ENCODE data around the gene CXCR5. TPM values are rescaled to one million over a fixed set of nuclear protein-coding genes. Genes with fewer than 3 reads are reported as not detected.
A peak's percentile ranks its signal among the peaks of the same experiment; 100 is the strongest.

The CXCR5 gene
- total RNA-seq, 1 experiment from 2014 or later = not detected

DNA sequence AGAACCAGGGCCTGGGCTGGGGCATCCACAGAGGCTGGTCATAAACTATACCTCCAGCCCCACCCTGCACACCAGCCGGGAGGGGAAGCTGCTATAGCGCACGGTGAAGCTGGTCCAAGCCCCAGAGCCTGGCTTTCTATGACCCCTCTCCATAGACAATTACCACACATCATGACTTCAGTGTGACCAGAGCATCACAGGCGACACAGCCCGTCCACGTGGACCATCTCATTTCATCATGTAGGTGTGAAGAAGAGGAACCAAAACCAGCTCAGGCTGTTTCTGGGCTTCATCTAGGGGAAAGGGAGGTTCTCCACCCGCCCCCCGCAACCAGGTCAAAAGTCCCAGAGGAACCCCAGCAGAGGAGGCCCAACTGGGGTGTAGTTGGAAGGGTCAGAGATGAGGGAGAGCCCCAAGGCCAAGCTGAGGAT is 3.0 kb downstream of the CXCR5 start:
- Histone ChIP-seq H3K9me2 (replicated peaks; ENCODE audit: low read length) (no peaks in the 10 kb centered on the region), H2AFZ (ENCODE audit: low read length) (no peak overlapping the region), H4K20me1 (ENCODE audit: low read length) (no peaks in the 10 kb centered on the region), H3K27me3 (ENCODE audit: low read length) (no peaks in the 10 kb centered on the region), H3K9ac (ENCODE audit: low read length) (no peak overlapping the region), H3K9me3 (ENCODE audit: low read length) (no peaks in the 10 kb centered on the region), H3K4me1 (ENCODE audit: insufficient read depth, low read length) (peaks cover 16% of the 10 kb centered on the region), H3K79me2 (ENCODE audit: low read length) (no peaks in the 10 kb centered on the region), H3F3A (ENCODE audit: low read length, unreplicated experiment) (no peaks in the 10 kb centered on the region), H3K36me3 (ENCODE audit: low read depth, low read length) (no peaks in the 10 kb centered on the region), H3K27ac (ENCODE audit: low read length) (no peak overlapping the region), H3K4me2 (ENCODE audit: low read length) (no peak overlapping the region), H3K4me3 (ENCODE audit: low read length) (no peak overlapping the region)
- no peak for TF ChIP-seq EZH2phosphoT487 (IDR thresholded peaks at IDR 0.05; ENCODE audit: borderline replicate concordance, low read length)
- TF ChIP-seq, protein P1, sequence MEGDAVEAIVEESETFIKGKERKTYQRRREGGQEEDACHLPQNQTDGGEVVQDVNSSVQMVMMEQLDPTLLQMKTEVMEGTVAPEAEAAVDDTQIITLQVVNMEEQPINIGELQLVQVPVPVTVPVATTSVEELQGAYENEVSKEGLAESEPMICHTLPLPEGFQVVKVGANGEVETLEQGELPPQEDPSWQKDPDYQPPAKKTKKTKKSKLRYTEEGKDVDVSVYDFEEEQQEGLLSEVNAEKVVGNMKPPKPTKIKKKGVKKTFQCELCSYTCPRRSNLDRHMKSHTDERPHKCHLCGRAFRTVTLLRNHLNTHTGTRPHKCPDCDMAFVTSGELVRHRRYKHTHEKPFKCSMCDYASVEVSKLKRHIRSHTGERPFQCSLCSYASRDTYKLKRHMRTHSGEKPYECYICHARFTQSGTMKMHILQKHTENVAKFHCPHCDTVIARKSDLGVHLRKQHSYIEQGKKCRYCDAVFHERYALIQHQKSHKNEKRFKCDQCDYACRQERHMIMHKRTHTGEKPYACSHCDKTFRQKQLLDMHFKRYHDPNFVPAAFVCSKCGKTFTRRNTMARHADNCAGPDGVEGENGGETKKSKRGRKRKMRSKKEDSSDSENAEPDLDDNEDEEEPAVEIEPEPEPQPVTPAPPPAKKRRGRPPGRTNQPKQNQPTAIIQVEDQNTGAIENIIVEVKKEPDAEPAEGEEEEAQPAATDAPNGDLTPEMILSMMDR (conservative IDR thresholded peaks at IDR 0.05; ENCODE audit: low read depth, low read length) = no peak
- TF ChIP-seq EZH2 (IDR thresholded peaks at IDR 0.05; ENCODE audit: low read length, unreplicated experiment) = no peak
- intact Hi-C loops (cut with micrococcal nuclease) = no loop called here
- no TSS peak for BruUV-seq (replicated peaks)
- no peak for DNase-seq
- POLR2A ChIA-PET (ENCODE audit: unreplicated experiment) = no interaction called here
- no peak for ATAC-seq
- CTCF ChIA-PET = no interaction called here

DNA sequence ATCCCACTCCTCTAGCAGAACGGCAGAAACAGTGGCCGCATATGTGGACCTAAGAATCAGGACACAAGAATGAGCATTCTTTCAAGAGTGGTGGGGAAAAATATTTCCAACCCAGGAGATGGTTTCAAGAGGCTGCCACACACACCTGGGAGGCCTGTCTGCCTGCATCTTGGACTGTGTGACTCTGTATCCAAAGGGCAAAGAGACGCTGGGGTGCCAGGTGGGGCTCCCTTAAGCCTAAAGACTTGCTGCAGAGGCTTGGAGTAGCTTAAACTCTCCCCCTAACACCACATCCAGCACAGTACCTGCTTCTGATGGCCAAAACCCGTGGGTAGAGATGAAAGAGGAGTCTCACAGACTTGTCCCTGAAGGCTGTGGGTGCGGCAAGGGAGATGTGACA is 3.5 kb downstream of the CXCR5 start:
- no peak for TF ChIP-seq EZH2 (IDR thresholded peaks at IDR 0.05; ENCODE audit: low read length, unreplicated experiment)
- TF ChIP-seq, protein P1 (conservative IDR thresholded peaks at IDR 0.05; ENCODE audit: low read depth, low read length) = no peak
- no peak for TF ChIP-seq EZH2phosphoT487 (IDR thresholded peaks at IDR 0.05; ENCODE audit: borderline replicate concordance, low read length)
- CTCF ChIA-PET = no interaction called here
- no peak overlapping the region for H3K9ac ChIP-seq (ENCODE audit: low read length)

DNA sequence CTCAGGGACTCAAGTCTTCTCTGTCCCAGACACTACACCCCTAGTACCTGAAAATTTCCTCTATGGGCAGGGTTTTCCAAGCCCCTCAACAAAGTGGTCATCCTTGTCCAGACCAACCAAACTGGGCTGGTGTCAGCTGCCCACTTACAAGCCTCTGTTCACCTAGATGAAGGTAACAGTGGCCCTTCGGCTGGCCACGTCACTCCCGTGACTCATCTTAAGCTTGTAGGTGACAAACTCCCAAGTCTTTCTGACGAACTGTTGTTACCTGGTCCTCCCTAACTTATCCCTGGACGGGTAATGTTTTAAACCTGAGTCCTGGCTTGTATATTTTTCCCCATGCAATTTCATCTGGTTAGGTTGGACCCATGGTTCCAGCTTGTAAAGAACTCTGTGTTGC is 4.7 kb downstream of the CXCR5 start:
- no TSS peak for BruUV-seq (replicated peaks)
- ChIA-PET POLR2A (ENCODE audit: unreplicated experiment) (no interaction called here), CTCF (no interaction called here)
- DNase-seq (peak; percentile 85), ATAC-seq (peak; percentile 67)
- Histone ChIP-seq H3K27ac (ENCODE audit: low read length) (peak overlapping the region; percentile 8; the same call in 1 of the 2 replicates), H3F3A (ENCODE audit: low read length, unreplicated experiment) (no peaks in the 10 kb centered on the region), H3K4me2 (ENCODE audit: low read length) (peak overlapping the region; percentile 61), H3K9me2 (replicated peaks; ENCODE audit: low read length) (no peaks in the 10 kb centered on the region), H2AFZ (ENCODE audit: low read length) (peak overlapping the region; percentile 48; the same call in 1 of the 2 replicates), H3K27me3 (ENCODE audit: low read length) (no peaks in the 10 kb centered on the region), H3K36me3 (ENCODE audit: low read depth, low read length) (no peaks in the 10 kb centered on the region), H3K9me3 (ENCODE audit: low read length) (no peaks in the 10 kb centered on the region), H3K4me1 (ENCODE audit: insufficient read depth, low read length) (peaks cover 16% of the 10 kb centered on the region), H3K9ac (ENCODE audit: low read length) (no peak overlapping the region), H3K79me2 (ENCODE audit: low read length) (no peaks in the 10 kb centered on the region), H4K20me1 (ENCODE audit: low read length) (no peaks in the 10 kb centered on the region), H3K4me3 (ENCODE audit: low read length) (no peak overlapping the region)
- intact Hi-C loops (cut with micrococcal nuclease) = no loop called here
- TF ChIP-seq, protein P1 (conservative IDR thresholded peaks at IDR 0.05; ENCODE audit: low read depth, low read length) = no peak
- TF ChIP-seq EZH2 (IDR thresholded peaks at IDR 0.05; ENCODE audit: low read length, unreplicated experiment) = no peak
- no peak for TF ChIP-seq EZH2phosphoT487 (IDR thresholded peaks at IDR 0.05; ENCODE audit: borderline replicate concordance, low read length)

More for the DNA sequence above, 3.5 kb downstream of the CXCR5 start:
- DNase-seq (no peak), ATAC-seq (no peak)
- H3K4me3 ChIP-seq (ENCODE audit: low read length) = no peak overlapping the region
- no peaks in the 10 kb centered on the region for H3F3A ChIP-seq (ENCODE audit: low read length, unreplicated experiment)
- no peaks in the 10 kb centered on the region for H3K9me2 ChIP-seq (replicated peaks; ENCODE audit: low read length)
- H3K4me1 ChIP-seq (ENCODE audit: insufficient read depth, low read length) = peaks cover 16% of the 10 kb centered on the region
- intact Hi-C loops (cut with micrococcal nuclease) = no loop called here
- no peaks in the 10 kb centered on the region for H3K27me3 ChIP-seq (ENCODE audit: low read length)
- H3K79me2 ChIP-seq (ENCODE audit: low read length) = no peaks in the 10 kb centered on the region
- no peaks in the 10 kb centered on the region for H4K20me1 ChIP-seq (ENCODE audit: low read length)
- no peaks in the 10 kb centered on the region for H3K9me3 ChIP-seq (ENCODE audit: low read length)
- BruUV-seq (replicated peaks) = no TSS peak
- no peak overlapping the region for H3K27ac ChIP-seq (ENCODE audit: low read length)
- H3K36me3 ChIP-seq (ENCODE audit: low read depth, low read length) = no peaks in the 10 kb centered on the region
- H3K4me2 ChIP-seq (ENCODE audit: low read length) = no peak overlapping the region; the same call in 1 of the 2 replicates
- H2AFZ ChIP-seq (ENCODE audit: low read length) = no peak overlapping the region
- POLR2A ChIA-PET (ENCODE audit: unreplicated experiment) = no interaction called here
